Suppressor macrophage treated with lipopolysaccharide for 4 hours (primary cell): Measurements from ENCODE around the gene ANTXRL.
"Not testable (repeated sequence)": the region's sequence is repeated elsewhere in the genome, so short reads cannot be mapped to it uniquely, and the experiment has no call there.

Experiments
- DNase-seq: peaks from one replicate; pipeline ENCODE4 v3.0.0-alpha.2; 2020

ANTXRL gene

GRCh38 chr10:46255210-46255609, 31.6 kb upstream of the ANTXRL start:
- not testable (repeated sequence) for DNase-seq

GRCh38 chr10:46255801-46256747, 30.7 kb upstream of the ANTXRL start:
- DNase-seq = peak; percentile 79

- no peak for DNase-seq
Measured at GRCh38 chr10:46257099-46257498, 29.7 kb upstream of the ANTXRL start.

GRCh38 chr10:46262906-46263560, 23.8 kb upstream of the ANTXRL start:
- not testable (repeated sequence) for DNase-seq

GRCh38 chr10:46263831-46264268, 22.9 kb upstream of the ANTXRL start:
- no peak for DNase-seq

GRCh38 chr10:46264336-46264735, 22.5 kb upstream of the ANTXRL start:
- DNase-seq = no peak

GRCh38 chr10:46264737-46265368, 21.9 kb upstream of the ANTXRL start:
- DNase-seq = no peak

GRCh38 chr10:46265566-46266305, 21.1 kb upstream of the ANTXRL start:
- DNase-seq = not testable (repeated sequence)

- peak; percentile 70 for DNase-seq
Measured at GRCh38 chr10:46266306-46266985, 20.4 kb upstream of the ANTXRL start.

GRCh38 chr10:46267132-46267985, 19.4 kb upstream of the ANTXRL start:
- DNase-seq = no peak

- no peak for DNase-seq
Measured at GRCh38 chr10:46268076-46268881, 18.5 kb upstream of the ANTXRL start.

GRCh38 chr10:46269554-46270053, 17.2 kb upstream of the ANTXRL start:
- DNase-seq = not testable (repeated sequence)

GRCh38 chr10:46270086-46270811, 16.5 kb upstream of the ANTXRL start:
- DNase-seq = no peak

- not testable (repeated sequence) for DNase-seq
Measured at GRCh38 chr10:46270963-46271530, 15.8 kb upstream of the ANTXRL start.

GRCh38 chr10:46271795-46272499, 14.8 kb upstream of the ANTXRL start:
- DNase-seq = not testable (repeated sequence)

- DNase-seq = no peak
Measured at GRCh38 chr10:46272863-46273415, 13.9 kb upstream of the ANTXRL start.

GRCh38 chr10:46273506-46274477, 13.0 kb upstream of the ANTXRL start:
- DNase-seq = no peak
